A673 (cell line): Measurements from ENCODE around the gene ZNF319. TPM values are rescaled to one million over a fixed set of nuclear protein-coding genes. Genes with fewer than 3 reads are reported as not detected.

ENCODE experiments used
- BruUV-seq: library from RNA; stranded (reverse); fragments of 400-500 nt; replicated peaks from 2 replicates; lab custom pipeline; 2021; lab: Mats Ljungman, UMichigan
- CTCF ChIA-PET: fragments of 300-600 bp; sonication (Branson Sonifier 250); formaldehyde crosslinking; loops from one replicate; lab custom pipeline; 2022; ENCODE audit warnings: antibody characterized with exemption; lab: Charles Lee
- POLR2A ChIA-PET: fragments of 300-600 bp; sonication (Branson Sonifier 250); formaldehyde crosslinking; loops from one replicate; lab custom pipeline; 2022; ENCODE audit warnings: antibody characterized with exemption; ENCODE audit not compliant: low non-redundant PET; lab: Charles Lee
- DNase-seq: peaks from one replicate; pipeline ENCODE4 v3.0.0-alpha.2; 2015; ENCODE audit warnings: low spot score
- H3K27ac ChIP-seq: fragments of 200-600 bp; sonication (generic); 2 replicates; pipeline ENCODE4 v1.5.1; 2016; ENCODE audit warnings: mixed run types, low read depth, mild to moderate bottlenecking, mixed read lengths, antibody characterized with exemption, low read length; ENCODE audit not compliant: poor library complexity, severe bottlenecking
- H3K27me3 ChIP-seq: fragments of 200-600 bp; sonication (generic); replicated peaks from 2 replicates; pipeline ENCODE4 v1.6.1; 2017; ENCODE audit warnings: mixed run types, low read depth, mild to moderate bottlenecking, mixed read lengths, antibody characterized with exemption, low read length; ENCODE audit not compliant: insufficient read depth, poor library complexity
- H3K36me3 ChIP-seq: fragments of 200-600 bp; sonication (generic); 2 replicates; pipeline ENCODE4 v1.6.1; 2016; ENCODE audit warnings: mixed run types, mild to moderate bottlenecking, mixed read lengths, antibody characterized with exemption, low read length; ENCODE audit not compliant: insufficient read depth, poor library complexity, severe bottlenecking
- H3K4me1 ChIP-seq: fragments of 200-600 bp; sonication (generic); 2 replicates; pipeline ENCODE4 v1.6.1; 2017; ENCODE audit warnings: mixed run types, mild to moderate bottlenecking, mixed read lengths, antibody characterized with exemption, low read length; ENCODE audit not compliant: insufficient read depth, poor library complexity, severe bottlenecking
- H3K4me3 ChIP-seq: fragments of 200-600 bp; sonication (generic); 2 replicates; pipeline ENCODE4 v1.5.1; 2016; ENCODE audit warnings: low read depth, mixed run types, mild to moderate bottlenecking, mixed read lengths, low read length; ENCODE audit not compliant: poor library complexity, severe bottlenecking
- H3K9me3 ChIP-seq: fragments of 200-600 bp; sonication (generic); 2 replicates; pipeline ENCODE4 v1.6.1; 2016; ENCODE audit warnings: mixed run types, low read depth, mild to moderate bottlenecking, mixed read lengths, antibody characterized with exemption, low read length; ENCODE audit not compliant: poor library complexity, severe bottlenecking
- CTCF ChIP-seq: fragments of 300-800, 200-600 bp; sonication (generic); conservative IDR thresholded peaks from 2 replicates; pipeline ENCODE4 v1.5.1; 2017; ENCODE audit warnings: low read depth, mild to moderate bottlenecking, antibody characterized with exemption, low read length, moderate library complexity, mixed read lengths
- EZH2 ChIP-seq: fragments of 200-600 bp; sonication (generic); IDR thresholded peaks from 2 replicates; pipeline ENCODE4 v1.6.1; 2017; ENCODE audit warnings: borderline replicate concordance, low read depth, mild to moderate bottlenecking, mixed read lengths, antibody characterized with exemption, low read length; ENCODE audit not compliant: poor library complexity, severe bottlenecking
- intact Hi-C: fragments of 100-400 bp; cut with micrococcal nuclease; formaldehyde crosslinking; loops from one replicate; pipeline ENCODE4 v1.10.0; 2022; ENCODE audit not compliant: unreplicated experiment
- total RNA-seq: library from RNA; stranded (reverse); gene quantifications from 2 replicates; pipeline ENCODE4 v1.2.3, GENCODE V29; 2021

Gene ZNF319
- total RNA-seq, 1 experiment from 2014 or later = 12.9 TPM

- intact Hi-C loops = no loop called here
- TF ChIP-seq CTCF (no peak), EZH2 (no peak)
- ChIA-PET CTCF (no interaction called here), POLR2A (no interaction called here)
- Histone ChIP-seq H3K4me3 (no peak overlapping the region), H3K27me3 (no peaks in the 10 kb centered on the region), H3K9me3 (no peaks in the 10 kb centered on the region), H3K36me3 (no peaks in the 10 kb centered on the region), H3K27ac (no peak overlapping the region), H3K4me1 (peaks cover 16% of the 10 kb centered on the region)
- DNase-seq = no peak
- no TSS peak for BruUV-seq
Observed at GRCh38 chr16:57951204-57951960, 49.1 kb downstream of the ZNF319 start.

- CTCF ChIA-PET = no interaction called here
Observed at GRCh38 chr16:57950382-57950781, 50.1 kb downstream of the ZNF319 start.

GRCh38 chr16:57949595-57950238 is 50.8 kb downstream of the ZNF319 start:
- no TSS peak for BruUV-seq
- peaks cover 16% of the 10 kb centered on the region for H3K4me1 ChIP-seq
- no peak overlapping the region for H3K27ac ChIP-seq
- ChIA-PET CTCF (no interaction called here), POLR2A (no interaction called here)
- H3K36me3 ChIP-seq = no peaks in the 10 kb centered on the region
- DNase-seq = no peak
- H3K9me3 ChIP-seq = no peaks in the 10 kb centered on the region
- H3K27me3 ChIP-seq = no peaks in the 10 kb centered on the region
- TF ChIP-seq CTCF (no peak), EZH2 (no peak)
- H3K4me3 ChIP-seq = no peak overlapping the region
- intact Hi-C loops = no loop called here

More at GRCh38 chr16:57950382-57950781, 50.1 kb downstream of the ZNF319 start:
- Histone ChIP-seq H3K36me3 (no peaks in the 10 kb centered on the region), H3K9me3 (no peaks in the 10 kb centered on the region), H3K4me3 (no peak overlapping the region), H3K4me1 (peaks cover 16% of the 10 kb centered on the region), H3K27me3 (no peaks in the 10 kb centered on the region), H3K27ac (no peak overlapping the region)
- peak; percentile 65 for DNase-seq
- TF ChIP-seq CTCF = no peak
- TF ChIP-seq EZH2 = no peak
- POLR2A ChIA-PET = no interaction called here
- BruUV-seq = no TSS peak
- intact Hi-C loops = no loop called here
